Sigmoid colon (tissue), 7 donors: ENCODE measurements around the gene TSPEAR. TPM values are rescaled to one million over a fixed set of nuclear protein-coding genes. Genes with fewer than 3 reads are reported as not detected.
"Not testable (repeated sequence)": the region's sequence is repeated elsewhere in the genome, so short reads cannot be mapped to it uniquely, and the experiment has no call there.

Source experiments
- DNase-seq: peaks from one replicate; pipeline ENCODE4 v3.0.0-alpha.2; 2019
- H3K27ac ChIP-seq, 4 donors: fragments of 200-600 bp; sonication (generic); one replicate each; pipeline ENCODE4 v1.5.1; 2016 to 2019; ENCODE audit warnings: mild to moderate bottlenecking in 1 of 4
- H3K27me3 ChIP-seq, 3 donors: fragments of 200-600 bp; sonication (generic); one replicate each; pipeline ENCODE4 v1.5.1; 2019; ENCODE audit warnings: mild to moderate bottlenecking in 1 of 3
- H3K36me3 ChIP-seq, 4 donors: fragments of 200-600 bp; sonication (generic); one replicate each; pipeline ENCODE4 v1.5.1; 2016 to 2019
- H3K4me1 ChIP-seq, 4 donors: fragments of 200-600 bp; sonication (generic); one replicate each; pipeline ENCODE4 v1.5.1; 2017 to 2019
- H3K4me3 ChIP-seq, 4 donors: fragments of 200-600 bp; sonication (generic); one replicate each; pipeline ENCODE4 v1.5.1; 2017 to 2019; ENCODE audit warnings: mild to moderate bottlenecking in 2 of 4, moderate library complexity in 1 of 4
- H3K9me3 ChIP-seq, 4 donors: fragments of 200-600 bp in 3 of 4; sonication (generic) in 3 of 4; one replicate each; pipeline versions ENCODE4 v1.5.1 to v1.6.1; 2013 to 2019
- CTCF ChIP-seq, 4 experiments: fragments of 450-650 bp in 3 of 4; fragments of 200-600 bp in 1 of 4; IDR thresholded peaks; one replicate each; pipeline ENCODE4 v1.5.1; 2016 to 2019; ENCODE audit warnings: antibody characterized with exemption in 4 of 4, mild to moderate bottlenecking in 3 of 4, moderate library complexity in 2 of 4
- EP300 ChIP-seq, 4 donors: sonication (generic); formaldehyde crosslinking; IDR thresholded peaks; one replicate each; pipeline ENCODE4 v1.6.1; 2017; ENCODE audit warnings: antibody characterized with exemption in 4 of 4
- POLR2A ChIP-seq, 2 donors: fragments of 450-650 bp; IDR thresholded peaks; one replicate each; pipeline ENCODE4 v1.6.1; 2016; ENCODE audit warnings: antibody characterized with exemption in 2 of 2, mild to moderate bottlenecking in 2 of 2, moderate library complexity in 2 of 2
- POLR2AphosphoS5 ChIP-seq, 4 donors: sonication (generic); formaldehyde crosslinking; IDR thresholded peaks; one replicate each; pipeline ENCODE4 v1.6.1; 2017; ENCODE audit warnings: antibody characterized with exemption in 4 of 4
- WGBS, 2 donors: extraction: QIAGEN DNeasy Blood & Tissue Kit; methylation state at CpG; one replicate each; pipeline ENCODE4 v1.1.7; 2013; 5-methylcytosine and 5-hydroxymethylcytosine counted together
- intact Hi-C: fragments of 100-400 bp; cut with DNase I; formaldehyde crosslinking; loops from one replicate; pipeline ENCODE4 v1.15.1; 2023
- polyA plus RNA-seq, 3 donors: library from polyadenylated mRNA; stranded (reverse); fragments of 200-250 nt; gene quantifications; one replicate each; pipeline ENCODE4 v1.2.3, GENCODE V29; 2013
- total RNA-seq, 4 donors: library from RNA; depleted of rRNA; stranded (reverse); fragments of >200 nt; gene quantifications; one replicate each; pipeline ENCODE4 v1.1.0, GENCODE V29; 2016
- donor health status: healthy with polysubstance abuse.
- donor health status: Bipolar disorder and iron deficiency.
- donor health status: healthy.

The TSPEAR gene
- total and polyA plus RNA-seq, 7 donors = under 0.01 to 0.20 TPM; not detected in 5

GRCh38 chr21:44692798-44693512, 18.4 kb downstream of the TSPEAR start:
- H3K36me3 ChIP-seq = no peaks in the 10 kb centered on the region
- 48% methylated on average over 2 of the region's 2 CpGs for WGBS, 2 donors
- no peak for DNase-seq
- H3K9me3 ChIP-seq = peaks cover 0 to 7% (median 1%) of the 10 kb centered on the region in 4 donors
- TF ChIP-seq POLR2AphosphoS5 (IDR thresholded peaks at IDR 0.05) (no peak), EP300 (IDR thresholded peaks at IDR 0.05) (no peak), CTCF (IDR thresholded peaks at IDR 0.05) (no peak), POLR2A (IDR thresholded peaks at IDR 0.05) (no peak)
- intact Hi-C loops = loop anchor here (10.0 kb wide), 1 partner anchor 62 kb away; no protein-coding TSS in a partner anchor
- H3K27me3 ChIP-seq = peaks cover 2 to 22% (median 7%) of the 10 kb centered on the region in 3 donors
- no peak overlapping the region for H3K27ac ChIP-seq
- no peak overlapping the region for H3K4me3 ChIP-seq
- H3K4me1 ChIP-seq = no peaks in the 10 kb centered on the region

GRCh38 chr21:44691686-44692085, 19.7 kb downstream of the TSPEAR start:
- WGBS, 2 donors = 55 to 69% methylated on average over 2 of the region's 2 CpGs
- Histone ChIP-seq H3K9me3 (peaks cover 0 to 7% (median 1%) of the 10 kb centered on the region in 4 donors), H3K4me3 (no peak overlapping the region), H3K4me1 (no peaks in the 10 kb centered on the region), H3K27me3 (peaks cover 0 to 27% (median 6%) of the 10 kb centered on the region in 3 donors), H3K36me3 (no peaks in the 10 kb centered on the region), H3K27ac (no peak overlapping the region)
- TF ChIP-seq POLR2AphosphoS5 (IDR thresholded peaks at IDR 0.05) (no peak), EP300 (IDR thresholded peaks at IDR 0.05) (no peak), CTCF (IDR thresholded peaks at IDR 0.05) (no peak), POLR2A (IDR thresholded peaks at IDR 0.05) (no peak)
- intact Hi-C loops = loop anchor here (10.0 kb wide), 1 partner anchor 63 kb away; no protein-coding TSS in a partner anchor
- DNase-seq = no peak

- H3K27ac ChIP-seq, DNase-seq, H3K36me3 ChIP-seq, H3K4me3 ChIP-seq, H3K4me1 ChIP-seq, H3K9me3 ChIP-seq: not testable (repeated sequence)
- H3K27me3 ChIP-seq = peaks cover 0 to 31% (median 8%) of the 10 kb centered on the region in 3 donors
- 85 to 93% methylated on average over 3 of the region's 3 CpGs for WGBS, 2 donors
- intact Hi-C loops = loop anchor here (10.0 kb wide), 1 partner anchor 65 kb away; no protein-coding TSS in a partner anchor
Observed at GRCh38 chr21:44689740-44690139, 21.6 kb downstream of the TSPEAR start.

GRCh38 chr21:44687671-44688070, 23.7 kb downstream of the TSPEAR start:
- no peak for TF ChIP-seq POLR2AphosphoS5 (IDR thresholded peaks at IDR 0.05)
- no peak for TF ChIP-seq EP300 (IDR thresholded peaks at IDR 0.05)
- TF ChIP-seq POLR2A (IDR thresholded peaks at IDR 0.05) = no peak
- TF ChIP-seq CTCF (IDR thresholded peaks at IDR 0.05) = no peak
- 49 to 67% methylated on average over 11 of the region's 11 CpGs for WGBS, 2 donors
- no peaks in the 10 kb centered on the region for H3K36me3 ChIP-seq
- H3K27ac ChIP-seq = no peak overlapping the region
- H3K4me3 ChIP-seq = no peak overlapping the region
- intact Hi-C loops = no loop called here
- no peaks in the 10 kb centered on the region for H3K9me3 ChIP-seq
- H3K27me3 ChIP-seq = peaks cover 0 to 31% (median 8%) of the 10 kb centered on the region in 3 donors
- no peak for DNase-seq
- H3K4me1 ChIP-seq = no peaks in the 10 kb centered on the region

GRCh38 chr21:44686843-44687561, 24.4 kb downstream of the TSPEAR start:
- H3K4me1 ChIP-seq = no peaks in the 10 kb centered on the region
- intact Hi-C loops = no loop called here
- no peak overlapping the region for H3K27ac ChIP-seq
- no peak overlapping the region for H3K4me3 ChIP-seq
- no peak for DNase-seq
- no peaks in the 10 kb centered on the region for H3K9me3 ChIP-seq
- H3K27me3 ChIP-seq = peaks cover 0 to 31% (median 8%) of the 10 kb centered on the region in 3 donors
- WGBS, 2 donors = 70 to 78% methylated on average over 25 of the region's 25 CpGs
- TF ChIP-seq EP300 (IDR thresholded peaks at IDR 0.05) (no peak), POLR2AphosphoS5 (IDR thresholded peaks at IDR 0.05) (no peak), POLR2A (IDR thresholded peaks at IDR 0.05) (no peak), CTCF (IDR thresholded peaks at IDR 0.05) (no peak)
- H3K36me3 ChIP-seq = no peaks in the 10 kb centered on the region
